HG03060 (cell line): ENCODE measurements around the gene C2orf92.
"Not testable (repeated sequence)": the region's sequence is repeated elsewhere in the genome, so short reads cannot be mapped to it uniquely, and the experiment has no call there.

Experiments
- ATAC-seq: cut with Tn5 transposase; IDR thresholded peaks from one replicate; pipeline ENCODE4 v1.9.1; 2021; ENCODE audit warnings: low read depth, moderate number of reproducible peaks; ENCODE audit not compliant: unreplicated experiment

Gene C2orf92

DNA sequence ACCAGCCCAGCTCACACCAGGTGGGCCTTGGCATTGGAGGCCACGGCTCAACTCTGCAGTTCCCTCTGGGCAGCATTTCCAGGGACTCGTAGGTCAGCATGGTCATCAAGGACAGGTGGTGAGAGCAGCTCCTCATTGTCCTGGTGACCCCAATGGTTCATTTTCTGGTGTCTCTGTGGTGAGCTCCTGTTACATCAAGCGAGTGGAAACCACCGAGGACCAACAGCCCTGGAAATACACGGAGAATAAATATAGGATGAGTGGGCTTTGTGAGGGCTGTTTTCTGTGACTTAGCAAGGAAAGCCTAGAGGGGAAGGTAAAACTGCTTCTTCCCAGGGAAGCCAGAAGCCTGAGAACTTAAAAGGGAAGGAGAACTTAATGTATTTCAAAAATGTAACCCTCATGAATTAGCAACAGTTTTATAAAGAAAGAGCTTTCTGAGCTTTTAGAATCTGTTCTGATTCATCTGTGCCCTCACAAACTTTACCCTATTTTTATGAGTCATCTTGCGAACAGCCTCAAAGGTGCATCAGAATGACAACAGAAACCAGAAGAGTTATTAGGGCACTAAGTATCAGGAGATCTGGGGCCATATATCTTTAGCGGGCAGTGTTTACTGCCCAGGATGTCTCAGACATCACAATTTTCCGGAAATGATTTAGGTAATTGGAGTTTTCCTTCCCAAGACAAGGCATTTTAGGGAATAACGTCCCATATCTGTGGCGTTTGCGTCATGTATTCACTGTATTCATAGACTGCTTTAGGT, 18.7 kb downstream of the C2orf92 start:
- peak; percentile 62 for ATAC-seq

DNA sequence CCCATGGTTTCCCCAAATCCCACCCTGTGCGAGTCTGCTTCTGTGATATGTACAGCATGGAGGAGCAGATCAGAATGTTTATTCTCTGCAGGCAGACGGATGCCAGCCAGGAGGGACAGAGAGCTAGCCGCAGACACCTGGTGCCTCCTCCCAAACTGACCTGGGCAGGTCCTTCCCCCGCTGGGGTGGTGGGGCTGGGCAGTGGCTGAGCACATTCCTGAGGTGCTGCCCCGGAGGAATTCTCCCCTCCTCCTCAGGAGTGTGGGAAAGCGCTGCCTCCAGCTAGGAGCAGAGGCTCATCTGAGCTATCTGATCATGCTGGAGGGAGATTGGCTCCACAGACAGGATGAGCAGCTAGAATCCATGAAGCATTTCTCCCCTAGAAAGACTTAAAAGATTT, 21.7 kb downstream of the C2orf92 start:
- no peak for ATAC-seq

DNA sequence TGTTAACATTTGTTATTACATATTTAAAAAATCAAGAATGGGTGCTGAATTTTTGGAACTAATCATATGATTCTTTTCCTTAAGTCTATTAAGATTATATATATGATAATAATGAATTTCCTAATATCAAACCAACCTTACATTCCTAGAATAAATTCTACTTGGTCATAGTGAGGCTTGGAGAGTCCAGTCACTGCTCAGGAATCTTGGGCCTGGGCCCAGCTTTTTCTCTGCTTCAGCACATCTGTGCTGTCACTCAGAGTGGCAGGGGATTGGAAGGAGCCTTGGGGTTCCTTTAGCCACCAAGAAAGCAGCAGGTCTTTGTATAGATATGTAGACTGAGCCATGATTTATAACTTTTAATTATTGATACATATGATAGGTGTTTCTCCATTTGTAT, 24.0 kb downstream of the C2orf92 start:
- no peak for ATAC-seq

DNA sequence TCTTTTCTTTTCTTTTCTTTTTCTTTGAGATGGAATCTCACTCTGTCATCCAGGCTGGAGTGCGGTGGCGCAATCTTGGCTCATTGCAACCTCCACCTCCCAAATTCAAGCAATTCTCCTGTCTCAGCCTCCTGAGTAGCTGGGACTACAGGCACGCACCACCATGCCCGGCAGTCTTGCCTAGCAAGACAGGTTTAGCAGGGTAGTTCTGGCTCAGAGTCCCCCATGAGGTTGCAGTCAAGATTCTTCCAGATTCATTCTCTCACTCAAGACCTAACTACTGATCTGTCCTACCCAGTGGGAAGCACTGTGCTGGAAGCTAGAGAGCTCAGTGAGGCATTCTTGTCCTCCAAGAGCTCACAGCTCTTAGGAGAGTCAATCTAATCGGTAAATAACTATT, 26.2 kb downstream of the C2orf92 start:
- no peak for ATAC-seq

DNA sequence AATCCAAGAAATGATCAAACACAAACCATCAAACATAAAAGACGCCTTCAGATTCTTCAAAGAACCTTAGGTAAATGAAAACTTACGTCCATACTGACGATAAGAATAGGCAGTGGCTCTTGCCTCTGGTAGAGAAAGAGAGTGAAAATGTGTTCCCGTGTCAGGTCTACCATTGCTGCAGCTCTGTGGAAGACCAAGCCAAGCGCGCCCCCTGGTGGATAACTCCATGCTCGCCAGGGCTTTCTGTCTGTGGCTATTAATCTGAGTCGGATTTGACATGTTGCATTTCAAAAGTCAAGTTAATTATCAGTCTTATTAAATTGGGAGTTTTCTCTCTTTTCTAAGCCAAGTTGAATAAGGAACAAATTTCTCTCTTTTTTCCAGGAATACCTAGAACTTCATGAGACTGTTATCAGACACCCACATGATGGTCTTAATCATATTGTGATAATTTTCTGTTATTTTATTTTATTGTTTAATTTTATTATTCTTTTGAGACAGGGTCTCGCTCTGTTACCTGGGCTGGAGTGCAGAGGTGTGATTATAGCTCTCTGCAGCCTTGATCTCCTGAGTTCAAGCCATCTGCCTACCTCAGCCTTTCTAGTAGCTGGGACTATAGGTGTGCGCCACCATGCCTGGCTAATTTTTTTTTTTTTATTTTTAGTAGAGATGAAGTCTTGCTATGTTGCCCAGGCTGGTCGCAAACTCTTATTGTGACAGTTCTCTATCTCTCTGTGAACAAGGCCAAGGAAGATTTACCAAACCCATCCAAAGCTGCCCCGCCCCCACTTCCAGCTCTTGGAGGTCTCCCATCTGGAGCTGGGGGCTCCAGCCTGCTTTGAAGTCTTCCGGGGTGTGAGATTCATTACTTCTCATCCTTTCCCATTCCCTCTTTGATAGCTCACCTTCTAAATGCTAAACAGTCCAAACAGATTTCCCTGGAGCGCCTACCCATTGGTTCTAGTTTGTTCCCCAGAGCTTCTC, 28.0 kb downstream of the C2orf92 start:
- ATAC-seq: no peak

DNA sequence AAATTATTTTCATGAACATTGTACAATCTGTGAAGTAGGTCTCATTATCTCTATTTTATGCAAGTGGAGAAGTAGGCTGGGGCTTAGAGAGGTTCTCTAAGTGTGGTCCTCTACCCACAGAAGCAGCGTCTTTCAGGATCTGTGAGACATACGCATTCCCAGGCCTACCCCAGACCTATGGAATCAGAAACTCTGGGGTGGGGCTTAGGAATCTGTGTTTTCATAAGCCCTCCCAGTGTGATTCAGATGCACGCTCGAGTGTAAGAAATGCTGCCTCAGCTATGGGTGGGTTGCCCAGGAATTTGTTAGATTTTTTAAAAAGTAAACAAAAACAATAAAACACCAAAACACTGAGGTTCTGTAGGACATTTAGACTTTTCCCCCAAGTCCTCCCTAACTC, 29.0 kb downstream of the C2orf92 start:
- ATAC-seq: no peak

DNA sequence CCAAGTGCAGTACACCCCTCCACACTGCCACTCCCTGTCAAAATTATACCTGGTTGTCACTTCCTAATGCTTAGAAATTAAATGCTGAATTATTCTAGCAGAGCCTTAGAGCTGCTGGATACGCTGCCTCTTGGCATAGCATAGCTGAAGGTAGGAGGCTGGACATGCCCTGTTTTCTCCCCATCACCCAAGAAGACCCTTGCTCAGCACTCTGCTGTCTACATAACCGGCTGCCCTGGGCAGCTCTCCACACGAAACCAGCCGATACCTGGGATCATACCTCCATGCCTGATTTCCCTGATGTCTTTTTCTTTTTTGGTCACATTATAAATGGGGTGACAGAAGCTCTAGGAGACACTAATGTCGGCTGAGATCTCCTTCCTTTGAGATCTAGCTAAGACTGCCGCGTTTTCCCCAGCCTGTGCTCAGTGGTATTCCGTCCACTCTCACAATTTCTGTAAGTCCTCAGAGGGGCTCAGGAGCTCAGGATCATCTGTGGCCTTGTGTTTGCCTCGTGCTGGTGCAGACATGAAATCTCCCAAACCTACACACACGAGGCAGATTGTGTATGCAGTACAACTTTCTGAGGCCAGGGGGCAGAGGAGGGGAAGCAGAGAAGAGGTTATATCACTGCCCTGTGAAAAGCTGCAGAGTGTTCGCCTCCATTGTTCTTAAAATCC, 30.4 kb downstream of the C2orf92 start:
- ATAC-seq: no peak

DNA sequence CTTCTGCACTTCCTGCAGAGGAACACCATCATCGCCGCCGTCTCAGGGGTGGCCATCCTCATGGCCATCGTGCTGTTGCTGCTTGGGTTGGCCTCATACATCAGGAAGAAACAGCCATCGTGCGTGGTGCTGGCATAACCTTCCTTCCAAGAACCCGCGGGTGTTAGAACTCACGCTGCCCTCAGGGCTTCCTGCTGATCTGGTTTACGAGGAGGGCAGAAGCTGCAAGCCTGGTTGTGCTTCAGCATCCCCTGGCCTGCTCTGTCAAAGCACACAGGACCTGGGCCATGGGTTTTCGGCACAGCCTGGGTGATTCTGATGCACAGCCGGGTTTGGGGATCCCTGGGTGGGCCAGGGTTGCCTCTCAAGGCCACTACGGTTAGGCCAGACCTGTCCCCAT, 31.7 kb downstream of the C2orf92 start:
- ATAC-seq: no peak

DNA sequence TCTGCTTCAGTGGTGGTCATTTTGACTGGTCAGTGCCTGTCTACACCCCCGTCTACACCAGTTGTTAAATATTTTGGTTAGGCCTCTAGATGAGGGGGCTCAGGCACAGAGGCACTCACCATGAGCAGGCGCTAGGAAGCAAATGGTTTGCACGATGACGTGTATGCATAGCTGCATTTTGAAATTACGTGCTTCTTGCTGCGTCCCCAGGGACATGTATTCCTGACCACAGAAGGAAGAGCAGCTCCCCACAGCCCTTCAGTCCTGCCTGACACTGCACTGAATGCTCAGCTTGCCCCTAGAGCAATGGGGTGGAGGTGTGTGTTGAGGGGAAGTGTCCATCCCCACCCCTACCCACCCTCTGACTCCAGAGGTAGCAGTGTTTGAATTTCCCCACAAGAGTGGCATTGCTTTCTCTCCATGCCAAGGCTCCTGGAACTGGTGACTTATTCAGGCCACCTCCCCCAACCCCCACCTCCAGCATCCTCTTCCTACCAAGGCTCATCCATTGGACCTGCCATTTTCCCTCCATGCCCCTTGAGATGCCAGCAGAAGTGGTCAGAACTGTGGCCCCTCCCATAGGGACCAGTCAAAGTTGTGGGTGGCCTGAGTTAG, 32.4 kb downstream of the C2orf92 start:
- no peak for ATAC-seq

DNA sequence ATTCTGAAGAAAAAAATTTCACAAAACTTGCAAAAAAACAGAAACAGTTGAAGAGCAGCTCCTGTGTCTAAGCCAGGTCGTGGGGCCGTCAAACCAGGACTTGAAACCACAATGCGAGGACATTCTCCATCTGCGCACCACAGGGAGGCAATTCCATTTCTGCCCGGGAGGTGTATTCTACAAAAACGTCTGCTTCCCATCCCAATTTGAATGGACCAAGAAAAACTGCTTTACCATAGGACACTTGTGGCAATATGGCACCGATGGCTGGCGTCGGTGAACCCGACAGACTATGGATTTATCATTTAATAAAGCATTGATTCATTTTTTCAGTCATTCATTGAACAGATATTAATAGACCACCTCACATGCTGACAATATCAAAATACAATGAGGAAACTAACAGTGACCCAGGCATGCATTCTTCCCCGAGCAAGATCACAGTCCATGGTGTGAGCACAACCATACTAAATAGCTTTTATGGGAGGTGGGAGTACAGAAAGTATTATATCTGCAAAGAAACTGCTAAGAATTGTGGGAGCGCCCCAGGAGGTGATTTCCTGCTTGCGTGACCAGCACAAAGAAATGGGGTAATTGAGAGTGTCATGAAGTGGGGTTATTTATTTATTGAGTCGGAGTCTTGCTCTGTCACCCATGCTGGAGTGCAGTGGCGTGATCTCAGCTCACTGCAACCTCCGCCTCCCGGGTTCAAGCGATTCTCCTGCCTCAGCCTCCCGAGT, 33.4 kb downstream of the C2orf92 start:
- ATAC-seq: no peak

DNA sequence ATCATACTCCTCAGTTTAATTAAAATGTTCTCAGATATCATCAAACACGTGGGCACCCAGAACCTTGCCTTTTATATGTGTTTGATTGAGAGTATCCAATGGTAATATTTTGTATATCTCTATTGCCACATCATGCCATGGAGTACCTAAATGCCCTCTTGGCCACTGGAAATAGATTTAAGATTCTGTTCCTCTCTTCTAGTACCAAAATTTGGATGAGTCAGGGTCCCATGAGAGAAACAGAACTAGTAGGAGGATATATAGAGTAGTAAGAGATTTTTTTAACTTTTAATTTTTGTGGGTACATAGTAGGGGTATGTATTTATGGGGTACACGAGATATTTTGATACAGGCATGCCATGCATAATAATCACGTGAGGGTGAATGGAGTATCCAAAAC, 34.2 kb downstream of the C2orf92 start:
- ATAC-seq: no peak

DNA sequence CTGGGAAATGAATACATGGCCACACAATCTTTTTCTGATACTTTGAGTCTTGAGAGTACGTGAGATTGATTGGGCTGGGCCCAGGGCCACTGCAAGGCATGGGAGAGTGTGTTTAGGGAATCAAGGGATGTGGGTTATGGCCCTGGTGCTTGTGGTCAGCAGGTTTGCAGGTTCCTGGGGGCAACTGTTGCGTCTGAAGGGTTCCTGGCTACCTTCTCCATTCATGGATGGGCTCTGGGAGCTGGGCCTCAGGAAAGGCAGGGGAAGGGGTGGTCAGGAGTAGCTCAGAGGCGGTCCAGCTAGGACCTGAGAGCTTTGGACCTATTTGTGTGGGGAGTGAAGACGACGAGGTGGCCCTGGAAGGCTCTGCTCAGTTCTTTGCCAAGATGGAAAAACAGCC, 35.5 kb downstream of the C2orf92 start:
- ATAC-seq: no peak

DNA sequence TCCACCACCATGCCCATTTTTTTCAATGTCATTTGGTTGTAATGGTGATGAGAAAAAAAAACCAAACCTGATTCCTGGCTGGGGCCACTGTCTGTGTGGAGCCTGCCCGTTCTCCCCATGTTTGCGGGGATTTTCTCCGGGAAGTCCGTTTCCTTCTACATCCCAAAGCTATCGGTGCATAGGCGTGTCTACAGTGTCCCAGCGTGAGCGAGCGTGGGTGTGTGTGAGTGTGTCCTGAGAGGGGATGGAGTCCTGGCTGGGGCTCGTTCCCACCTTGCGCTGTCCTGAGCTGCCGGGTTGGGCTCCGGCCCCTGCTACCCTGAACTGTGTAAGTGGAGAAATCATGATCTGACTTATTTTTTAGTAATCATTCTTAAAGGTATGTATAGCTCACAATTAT, 36.6 kb downstream of the C2orf92 start:
- ATAC-seq: no peak

DNA sequence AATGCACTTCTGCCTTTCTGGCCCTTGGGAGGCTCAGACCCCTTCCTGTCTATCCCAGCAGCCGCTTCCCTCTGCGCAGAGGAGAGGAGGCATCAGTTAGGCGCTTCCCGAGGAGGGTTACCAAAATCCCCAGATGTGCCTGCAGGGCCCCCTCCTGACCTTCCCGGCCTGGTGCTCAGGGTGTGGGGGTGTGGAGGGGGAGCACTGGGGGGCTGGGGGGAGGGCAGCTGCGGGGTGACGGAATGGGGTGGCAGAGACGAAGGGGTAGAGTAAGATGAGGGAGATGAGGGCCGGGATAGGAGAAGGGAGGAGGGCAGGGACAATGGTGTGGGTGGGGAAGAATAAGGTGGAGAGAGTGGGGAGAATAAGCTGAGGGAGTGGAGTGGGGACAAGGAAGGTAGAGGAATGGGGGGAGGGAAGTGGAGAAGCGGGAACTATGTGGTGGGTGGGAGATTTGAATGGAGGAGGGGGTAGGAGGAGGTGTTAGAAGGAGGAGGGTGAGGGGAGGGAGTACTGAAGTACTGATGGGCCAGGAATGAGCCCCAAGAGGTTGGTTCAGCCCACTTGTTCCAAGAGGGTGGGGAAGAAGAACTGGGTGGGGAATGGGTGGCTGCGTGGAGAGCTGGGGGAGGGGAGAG, 37.3 kb downstream of the C2orf92 start:
- ATAC-seq: no peak

DNA sequence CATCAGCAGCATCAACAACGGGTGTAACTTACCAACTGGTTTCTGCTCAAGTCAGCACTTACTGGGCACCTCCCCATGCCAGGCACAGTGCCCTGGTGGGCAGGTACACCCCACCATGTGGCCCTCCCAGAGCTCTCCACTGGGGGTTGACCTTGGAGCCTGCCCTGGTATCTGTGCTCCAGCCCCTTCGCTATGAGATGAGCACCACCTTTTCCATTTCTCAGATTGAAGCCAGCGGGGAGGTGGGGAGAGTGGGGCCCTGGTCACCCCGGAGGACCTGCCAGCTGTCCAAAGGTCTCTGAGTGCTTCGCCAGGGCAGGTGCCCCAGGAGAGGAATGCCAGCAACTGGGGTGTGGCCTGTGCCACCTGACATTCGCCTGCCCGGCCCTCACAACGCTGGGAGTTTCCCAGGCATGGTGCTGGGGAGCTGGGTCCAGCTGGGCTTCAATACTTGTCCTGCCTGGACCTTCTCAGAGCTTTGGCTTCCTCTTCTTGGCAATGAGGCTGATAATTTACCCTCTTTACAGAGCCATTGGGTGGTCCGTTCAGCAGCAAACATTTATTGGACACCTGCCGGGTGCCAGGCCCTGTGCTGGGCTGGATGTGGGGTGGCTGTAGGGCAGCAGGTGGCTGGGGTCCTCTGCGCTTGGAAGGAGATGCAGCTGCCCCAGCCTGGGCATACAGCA, 38.0 kb downstream of the C2orf92 start:
- no peak for ATAC-seq

DNA sequence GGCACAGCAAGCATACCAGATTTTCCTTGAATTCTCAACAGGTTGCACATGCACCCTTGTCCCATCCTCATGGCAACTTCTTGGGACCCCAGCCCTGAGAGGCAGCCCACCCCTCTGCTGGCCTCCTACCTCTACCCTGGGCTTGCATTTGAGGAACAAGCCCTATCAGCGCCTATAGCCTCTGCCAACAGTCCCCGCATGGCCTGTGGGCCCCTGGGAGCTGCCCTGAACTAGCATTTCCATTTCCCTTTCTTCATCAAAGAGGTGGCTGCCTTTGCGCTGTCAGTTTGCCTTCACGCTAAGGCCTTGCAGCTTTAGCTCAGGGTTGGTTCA, 38.5 kb downstream of the C2orf92 start:
- no peak for ATAC-seq

DNA sequence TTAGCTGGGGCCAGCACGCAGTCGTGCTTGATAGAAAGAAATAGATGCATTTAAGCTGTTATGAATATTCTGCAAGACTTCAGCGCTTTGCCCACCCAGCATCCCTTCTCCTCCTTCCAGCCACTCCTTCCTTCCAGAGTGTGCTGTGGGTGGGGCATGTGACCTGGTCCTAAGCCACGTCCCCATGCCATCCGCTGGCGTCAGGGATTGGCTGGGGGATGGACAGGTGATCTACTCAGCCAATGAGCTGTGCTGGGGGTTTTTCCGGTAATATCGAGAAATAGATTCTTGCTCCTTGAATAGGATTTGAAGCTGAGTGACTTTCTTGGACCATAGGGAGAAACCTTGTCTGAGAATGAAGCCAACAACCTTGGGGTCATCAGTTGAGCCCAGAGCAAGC, 39.1 kb downstream of the C2orf92 start:
- no peak for ATAC-seq

DNA sequence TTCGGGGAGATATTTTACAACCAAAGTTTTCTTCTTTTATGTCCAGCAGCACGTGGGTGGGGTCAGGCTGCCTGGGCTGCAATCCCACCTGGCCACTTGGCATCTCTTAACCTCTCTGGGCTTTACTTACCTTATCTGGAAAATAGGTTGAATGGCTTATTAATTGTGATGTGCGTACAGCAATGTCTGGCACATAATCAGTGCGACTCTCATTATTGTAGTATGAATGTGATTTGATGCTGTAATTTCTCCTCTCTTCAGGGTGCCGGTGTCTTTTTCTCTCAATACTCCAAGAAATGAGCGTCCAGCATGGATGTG, 41.8 kb downstream of the C2orf92 start:
- ATAC-seq: no peak

DNA sequence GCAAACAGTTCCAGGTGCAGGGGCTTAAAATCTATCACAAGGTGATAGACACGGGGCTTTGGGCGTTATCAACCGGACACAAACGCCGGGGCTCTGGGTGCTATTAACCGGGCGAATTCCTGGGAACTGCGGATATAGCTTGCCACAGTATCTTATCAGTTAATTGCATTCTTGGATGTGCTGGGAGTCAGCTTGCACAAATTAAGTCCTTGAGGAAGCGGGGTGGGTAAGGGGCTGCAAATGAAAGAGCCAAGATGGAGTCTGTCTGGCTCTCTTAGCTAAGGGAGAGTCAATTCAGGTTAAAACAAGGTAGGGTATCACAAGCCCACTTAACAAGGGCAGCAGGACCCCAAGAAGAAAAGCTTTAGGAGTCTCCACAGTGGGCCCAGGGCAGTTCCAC, 42.7 kb downstream of the C2orf92 start:
- ATAC-seq: not testable (repeated sequence)
